A673 (cell line): ENCODE measurements around the gene MANSC1. TPM values are rescaled to one million over a fixed set of nuclear protein-coding genes. Genes with fewer than 3 reads are reported as not detected.

Experiments used
- BruUV-seq: library from RNA; stranded (reverse); fragments of 400-500 nt; replicated peaks from 2 replicates; lab custom pipeline; 2021; lab: Mats Ljungman, UMichigan
- CTCF ChIA-PET: fragments of 300-600 bp; sonication (Branson Sonifier 250); formaldehyde crosslinking; loops from one replicate; lab custom pipeline; 2022; ENCODE audit warnings: antibody characterized with exemption; lab: Charles Lee
- POLR2A ChIA-PET: fragments of 300-600 bp; sonication (Branson Sonifier 250); formaldehyde crosslinking; loops from one replicate; lab custom pipeline; 2022; ENCODE audit warnings: antibody characterized with exemption; ENCODE audit not compliant: low non-redundant PET; lab: Charles Lee
- DNase-seq: peaks from one replicate; pipeline ENCODE4 v3.0.0-alpha.2; 2015; ENCODE audit warnings: low spot score
- H3K27ac ChIP-seq: fragments of 200-600 bp; sonication (generic); 2 replicates; pipeline ENCODE4 v1.5.1; 2016; ENCODE audit warnings: mixed run types, low read depth, mild to moderate bottlenecking, mixed read lengths, antibody characterized with exemption, low read length; ENCODE audit not compliant: poor library complexity, severe bottlenecking
- H3K27me3 ChIP-seq: fragments of 200-600 bp; sonication (generic); replicated peaks from 2 replicates; pipeline ENCODE4 v1.6.1; 2017; ENCODE audit warnings: mixed run types, low read depth, mild to moderate bottlenecking, mixed read lengths, antibody characterized with exemption, low read length; ENCODE audit not compliant: insufficient read depth, poor library complexity
- H3K36me3 ChIP-seq: fragments of 200-600 bp; sonication (generic); 2 replicates; pipeline ENCODE4 v1.6.1; 2016; ENCODE audit warnings: mixed run types, mild to moderate bottlenecking, mixed read lengths, antibody characterized with exemption, low read length; ENCODE audit not compliant: insufficient read depth, poor library complexity, severe bottlenecking
- H3K4me1 ChIP-seq: fragments of 200-600 bp; sonication (generic); 2 replicates; pipeline ENCODE4 v1.6.1; 2017; ENCODE audit warnings: mixed run types, mild to moderate bottlenecking, mixed read lengths, antibody characterized with exemption, low read length; ENCODE audit not compliant: insufficient read depth, poor library complexity, severe bottlenecking
- H3K4me3 ChIP-seq: fragments of 200-600 bp; sonication (generic); 2 replicates; pipeline ENCODE4 v1.5.1; 2016; ENCODE audit warnings: low read depth, mixed run types, mild to moderate bottlenecking, mixed read lengths, low read length; ENCODE audit not compliant: poor library complexity, severe bottlenecking
- H3K9me3 ChIP-seq: fragments of 200-600 bp; sonication (generic); 2 replicates; pipeline ENCODE4 v1.6.1; 2016; ENCODE audit warnings: mixed run types, low read depth, mild to moderate bottlenecking, mixed read lengths, antibody characterized with exemption, low read length; ENCODE audit not compliant: poor library complexity, severe bottlenecking
- EZH2 ChIP-seq: fragments of 200-600 bp; sonication (generic); IDR thresholded peaks from 2 replicates; pipeline ENCODE4 v1.6.1; 2017; ENCODE audit warnings: borderline replicate concordance, low read depth, mild to moderate bottlenecking, mixed read lengths, antibody characterized with exemption, low read length; ENCODE audit not compliant: poor library complexity, severe bottlenecking
- intact Hi-C: fragments of 100-400 bp; cut with micrococcal nuclease; formaldehyde crosslinking; loops from one replicate; pipeline ENCODE4 v1.10.0; 2022; ENCODE audit not compliant: unreplicated experiment
- total RNA-seq: library from RNA; stranded (reverse); gene quantifications from 2 replicates; pipeline ENCODE4 v1.2.3, GENCODE V29; 2021
- TF ChIP-seq, protein P1 (sequence below): fragments of 300-800, 200-600 bp; sonication (generic); conservative IDR thresholded peaks from 2 replicates; pipeline ENCODE4 v1.5.1; 2017; ENCODE audit warnings: low read depth, mild to moderate bottlenecking, antibody characterized with exemption, low read length, moderate library complexity, mixed read lengths

The MANSC1 gene
- total RNA-seq, 1 experiment from 2014 or later: 10.5 TPM

- ChIA-PET POLR2A (no interaction called here), CTCF (no interaction called here)
- peaks cover 10% of the 10 kb centered on the region for H3K4me1 ChIP-seq
- H3K27ac ChIP-seq: no peak overlapping the region
- no peaks in the 10 kb centered on the region for H3K27me3 ChIP-seq
- H3K9me3 ChIP-seq: no peaks in the 10 kb centered on the region
- no peak for TF ChIP-seq EZH2
- TF ChIP-seq, protein P1, sequence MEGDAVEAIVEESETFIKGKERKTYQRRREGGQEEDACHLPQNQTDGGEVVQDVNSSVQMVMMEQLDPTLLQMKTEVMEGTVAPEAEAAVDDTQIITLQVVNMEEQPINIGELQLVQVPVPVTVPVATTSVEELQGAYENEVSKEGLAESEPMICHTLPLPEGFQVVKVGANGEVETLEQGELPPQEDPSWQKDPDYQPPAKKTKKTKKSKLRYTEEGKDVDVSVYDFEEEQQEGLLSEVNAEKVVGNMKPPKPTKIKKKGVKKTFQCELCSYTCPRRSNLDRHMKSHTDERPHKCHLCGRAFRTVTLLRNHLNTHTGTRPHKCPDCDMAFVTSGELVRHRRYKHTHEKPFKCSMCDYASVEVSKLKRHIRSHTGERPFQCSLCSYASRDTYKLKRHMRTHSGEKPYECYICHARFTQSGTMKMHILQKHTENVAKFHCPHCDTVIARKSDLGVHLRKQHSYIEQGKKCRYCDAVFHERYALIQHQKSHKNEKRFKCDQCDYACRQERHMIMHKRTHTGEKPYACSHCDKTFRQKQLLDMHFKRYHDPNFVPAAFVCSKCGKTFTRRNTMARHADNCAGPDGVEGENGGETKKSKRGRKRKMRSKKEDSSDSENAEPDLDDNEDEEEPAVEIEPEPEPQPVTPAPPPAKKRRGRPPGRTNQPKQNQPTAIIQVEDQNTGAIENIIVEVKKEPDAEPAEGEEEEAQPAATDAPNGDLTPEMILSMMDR: no peak
- no peak for DNase-seq
- H3K36me3 ChIP-seq: no peaks in the 10 kb centered on the region
- BruUV-seq: no TSS peak
- intact Hi-C loops: no loop called here
- no peak overlapping the region for H3K4me3 ChIP-seq
Observed at GRCh38 chr12:12297201-12297830, 52.7 kb downstream of the MANSC1 start.

GRCh38 chr12:12294215-12295005, 55.6 kb downstream of the MANSC1 start:
- peaks cover 10% of the 10 kb centered on the region for H3K4me1 ChIP-seq
- TF ChIP-seq, protein P1: no peak
- TF ChIP-seq EZH2: no peak
- no peaks in the 10 kb centered on the region for H3K36me3 ChIP-seq
- H3K27me3 ChIP-seq: no peaks in the 10 kb centered on the region
- CTCF ChIA-PET: no interaction called here
- H3K27ac ChIP-seq: no peak overlapping the region
- intact Hi-C loops: no loop called here
- POLR2A ChIA-PET: no interaction called here
- H3K4me3 ChIP-seq: no peak overlapping the region
- BruUV-seq: no TSS peak
- DNase-seq: no peak
- no peaks in the 10 kb centered on the region for H3K9me3 ChIP-seq

DNA sequence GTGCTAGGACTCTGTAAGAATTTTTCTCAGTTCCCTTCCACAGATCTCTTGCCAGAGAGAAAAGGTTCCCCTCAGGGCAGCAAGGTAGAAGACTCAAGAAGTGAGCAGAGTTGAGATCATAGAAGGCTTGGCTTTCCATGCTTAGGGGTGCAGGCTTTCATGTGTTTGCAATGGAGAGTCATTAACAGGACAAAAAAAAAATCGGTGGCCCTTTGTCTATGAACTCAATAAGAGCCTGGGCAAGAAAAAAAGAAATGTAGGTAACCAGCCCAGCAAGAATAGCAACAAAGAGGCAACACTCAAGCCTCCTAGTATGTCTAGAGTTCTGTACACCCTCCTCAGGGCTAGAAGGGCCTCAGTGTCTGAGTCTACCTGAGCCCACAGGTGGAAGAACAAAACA, 59.8 kb downstream of the MANSC1 start:
- Histone ChIP-seq H3K27me3 (no peaks in the 10 kb centered on the region), H3K9me3 (no peaks in the 10 kb centered on the region), H3K4me3 (no peak overlapping the region), H3K27ac (no peak overlapping the region), H3K36me3 (no peaks in the 10 kb centered on the region), H3K4me1 (peaks cover 10% of the 10 kb centered on the region)
- DNase-seq: no peak
- ChIA-PET POLR2A (no interaction called here), CTCF (no interaction called here)
- intact Hi-C loops: no loop called here
- no TSS peak for BruUV-seq
- no peak for TF ChIP-seq EZH2
- TF ChIP-seq, protein P1: no peak
